Measurements from ENCODE around the gene NIT2. TPM values are rescaled to one million over a fixed set of nuclear protein-coding genes. Genes with fewer than 3 reads are reported as not detected.

Gene NIT2
- total and polyA plus RNA-seq, 9 of the 15 experiments (the other 6 are each of a cell fraction or from before 2014, with no cell fraction given), result 11.4 to 62.2 (median 22.1) TPM

DNA sequence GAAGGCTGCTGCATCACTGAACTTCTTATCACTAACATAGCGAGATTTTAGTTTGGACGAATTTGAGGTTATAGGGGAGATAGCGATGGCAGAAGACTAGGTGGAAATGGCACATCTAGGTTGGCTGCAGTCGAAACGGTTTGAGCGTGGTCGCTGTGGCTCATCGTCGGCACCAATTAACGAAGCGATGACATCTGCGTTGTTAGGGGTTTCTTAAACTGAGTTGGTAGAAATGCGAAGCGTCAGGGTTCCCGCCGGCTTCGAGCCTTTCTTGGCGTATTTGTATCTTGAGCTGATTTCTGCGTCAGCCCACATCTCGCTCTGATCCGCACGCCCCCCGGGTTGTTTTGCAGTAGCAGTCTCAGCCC, 67.1 kb downstream of the NIT2 start (continued):
- TF ChIP-seq, protein P1, sequence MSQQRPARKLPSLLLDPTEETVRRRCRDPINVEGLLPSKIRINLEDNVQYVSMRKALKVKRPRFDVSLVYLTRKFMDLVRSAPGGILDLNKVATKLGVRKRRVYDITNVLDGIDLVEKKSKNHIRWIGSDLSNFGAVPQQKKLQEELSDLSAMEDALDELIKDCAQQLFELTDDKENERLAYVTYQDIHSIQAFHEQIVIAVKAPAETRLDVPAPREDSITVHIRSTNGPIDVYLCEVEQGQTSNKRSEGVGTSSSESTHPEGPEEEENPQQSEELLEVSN (IDR thresholded peaks at IDR 0.05; ENCODE audit: borderline replicate concordance in 1 of 2, extremely low read depth in 1 of 2, insufficient read depth in 1 of 2, insufficient read length in 1 of 2, low read depth in 1 of 2, low read length in 1 of 2, poor library complexity in 1 of 2, severe bottlenecking in 1 of 2), result peak; percentile 2 to 14
- TF ChIP-seq ZC3H11A (IDR thresholded peaks at IDR 0.05; ENCODE audit: low read depth, low read length) (no peak), MIER1 (IDR thresholded peaks at IDR 0.05; ENCODE audit: low read depth) (0 out of 2 replicates have a peak, but pooled peaks have one; percentile 47), KDM5B (IDR thresholded peaks at IDR 0.05; ENCODE audit: insufficient replicate concordance, low read depth, low read length) (no peak), ZC3H4 (CRISPR knock-in tag; IDR thresholded peaks at IDR 0.05; ENCODE audit: borderline replicate concordance) (0 out of 2 replicates have a peak, but pooled peaks have one; percentile 43), TAF7 (tag; IDR thresholded peaks at IDR 0.05) (peak; percentile 12), YY1 (IDR thresholded peaks at IDR 0.05; ENCODE audit: borderline replicate concordance in 1 of 3, control insufficient read depth in 1 of 3, extremely low read depth in 1 of 3, insufficient read depth in 3 of 3, insufficient read length in 1 of 3, insufficient replicate concordance in 2 of 3, low read depth in 1 of 3, low read length in 2 of 3) (peak in 1 of 3 experiments; percentile 9), NFRKB (IDR thresholded peaks at IDR 0.05; ENCODE audit: low read depth) (peak; percentile 56; the same call in 1 of the 2 replicates), RBFOX2 (IDR thresholded peaks at IDR 0.05; ENCODE audit: low read depth, low read length) (peak; percentile 69; the same call in 1 of the 2 replicates), DPF2 (IDR thresholded peaks at IDR 0.05) (0 out of 2 replicates have a peak, but pooled peaks have one; percentile 29)
- TF ChIP-seq, protein P2, sequence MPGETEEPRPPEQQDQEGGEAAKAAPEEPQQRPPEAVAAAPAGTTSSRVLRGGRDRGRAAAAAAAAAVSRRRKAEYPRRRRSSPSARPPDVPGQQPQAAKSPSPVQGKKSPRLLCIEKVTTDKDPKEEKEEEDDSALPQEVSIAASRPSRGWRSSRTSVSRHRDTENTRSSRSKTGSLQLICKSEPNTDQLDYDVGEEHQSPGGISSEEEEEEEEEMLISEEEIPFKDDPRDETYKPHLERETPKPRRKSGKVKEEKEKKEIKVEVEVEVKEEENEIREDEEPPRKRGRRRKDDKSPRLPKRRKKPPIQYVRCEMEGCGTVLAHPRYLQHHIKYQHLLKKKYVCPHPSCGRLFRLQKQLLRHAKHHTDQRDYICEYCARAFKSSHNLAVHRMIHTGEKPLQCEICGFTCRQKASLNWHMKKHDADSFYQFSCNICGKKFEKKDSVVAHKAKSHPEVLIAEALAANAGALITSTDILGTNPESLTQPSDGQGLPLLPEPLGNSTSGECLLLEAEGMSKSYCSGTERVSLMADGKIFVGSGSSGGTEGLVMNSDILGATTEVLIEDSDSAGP (CRISPR knock-in tag; IDR thresholded peaks at IDR 0.05), result no peak
- TF ChIP-seq, protein P3, sequence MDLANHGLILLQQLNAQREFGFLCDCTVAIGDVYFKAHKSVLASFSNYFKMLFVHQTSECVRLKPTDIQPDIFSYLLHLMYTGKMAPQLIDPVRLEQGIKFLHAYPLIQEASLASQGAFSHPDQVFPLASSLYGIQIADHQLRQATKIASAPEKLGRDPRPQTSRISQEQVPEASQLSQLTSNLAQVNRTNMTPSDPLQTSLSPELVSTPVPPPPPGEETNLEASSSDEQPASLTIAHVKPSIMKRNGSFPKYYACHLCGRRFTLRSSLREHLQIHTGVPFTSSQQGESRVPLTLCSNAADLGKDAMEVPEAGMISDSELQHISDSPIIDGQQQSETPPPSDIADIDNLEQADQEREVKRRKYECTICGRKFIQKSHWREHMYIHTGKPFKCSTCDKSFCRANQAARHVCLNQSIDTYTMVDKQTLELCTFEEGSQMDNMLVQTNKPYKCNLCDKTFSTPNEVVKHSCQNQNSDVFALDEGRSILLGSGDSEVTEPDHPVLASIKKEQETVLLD (IDR thresholded peaks at IDR 0.05), result 0 out of 2 replicates have a peak, but pooled peaks have one; percentile 30
